ENCODE data around the gene PAPOLG.

The PAPOLG gene

DNA sequence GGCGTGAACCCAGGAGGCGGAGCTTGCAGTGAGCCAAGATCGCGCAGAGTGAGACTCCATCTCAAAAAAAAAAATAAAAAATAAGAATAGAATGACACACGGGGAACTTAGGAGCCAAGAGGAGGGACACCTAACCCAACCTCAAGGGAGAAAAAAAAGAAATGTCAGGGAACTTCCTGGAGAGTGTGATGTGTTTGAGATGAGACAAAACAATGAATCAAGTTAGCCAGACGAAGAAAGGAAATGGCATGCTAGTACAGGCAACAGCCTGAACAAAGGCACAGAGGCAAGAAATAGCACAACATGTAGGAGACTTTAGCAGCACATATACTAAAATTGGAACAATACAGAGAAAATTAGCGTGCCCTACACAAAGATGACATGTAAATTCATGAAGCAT is 36.7 kb upstream of the PAPOLG start:
- DNase-seq (ENCODE audit: low read depth), result no peak
- no peak overlapping the region for H3K4me3 ChIP-seq (ENCODE audit: low read depth, low read length)
- in situ Hi-C loops (cut with HindIII; ENCODE audit: low sequenced_read_pairs), result no loop called here
- TF ChIP-seq, protein P1, sequence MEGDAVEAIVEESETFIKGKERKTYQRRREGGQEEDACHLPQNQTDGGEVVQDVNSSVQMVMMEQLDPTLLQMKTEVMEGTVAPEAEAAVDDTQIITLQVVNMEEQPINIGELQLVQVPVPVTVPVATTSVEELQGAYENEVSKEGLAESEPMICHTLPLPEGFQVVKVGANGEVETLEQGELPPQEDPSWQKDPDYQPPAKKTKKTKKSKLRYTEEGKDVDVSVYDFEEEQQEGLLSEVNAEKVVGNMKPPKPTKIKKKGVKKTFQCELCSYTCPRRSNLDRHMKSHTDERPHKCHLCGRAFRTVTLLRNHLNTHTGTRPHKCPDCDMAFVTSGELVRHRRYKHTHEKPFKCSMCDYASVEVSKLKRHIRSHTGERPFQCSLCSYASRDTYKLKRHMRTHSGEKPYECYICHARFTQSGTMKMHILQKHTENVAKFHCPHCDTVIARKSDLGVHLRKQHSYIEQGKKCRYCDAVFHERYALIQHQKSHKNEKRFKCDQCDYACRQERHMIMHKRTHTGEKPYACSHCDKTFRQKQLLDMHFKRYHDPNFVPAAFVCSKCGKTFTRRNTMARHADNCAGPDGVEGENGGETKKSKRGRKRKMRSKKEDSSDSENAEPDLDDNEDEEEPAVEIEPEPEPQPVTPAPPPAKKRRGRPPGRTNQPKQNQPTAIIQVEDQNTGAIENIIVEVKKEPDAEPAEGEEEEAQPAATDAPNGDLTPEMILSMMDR (IDR thresholded peaks at IDR 0.05; ENCODE audit: low read depth, low read length, missing control alignments), result no peak

DNA sequence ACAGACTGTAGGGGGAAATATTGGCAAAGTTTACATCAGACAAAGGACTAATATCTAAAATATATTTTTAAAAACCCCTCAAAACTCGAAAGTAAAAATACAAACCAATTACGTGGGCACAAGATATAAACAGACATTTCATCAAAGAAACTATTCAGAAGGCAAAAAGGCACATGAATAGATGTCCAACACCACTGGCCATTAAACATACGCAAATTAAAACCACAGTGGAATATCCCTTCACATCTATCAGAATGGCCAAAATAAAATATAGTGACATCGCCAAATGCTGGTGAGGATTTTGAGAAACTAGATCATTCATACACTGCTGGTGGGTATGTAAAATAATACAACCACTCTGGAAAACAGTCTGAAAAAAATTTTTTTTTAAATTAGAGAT is 30.6 kb upstream of the PAPOLG start:
- TF ChIP-seq, protein P1 (IDR thresholded peaks at IDR 0.05; ENCODE audit: low read depth, low read length, missing control alignments), result no peak
- in situ Hi-C loops (cut with HindIII; ENCODE audit: low sequenced_read_pairs), result no loop called here
- no peak overlapping the region for H3K4me3 ChIP-seq (ENCODE audit: low read depth, low read length)
- DNase-seq (ENCODE audit: low read depth), result no peak

DNA sequence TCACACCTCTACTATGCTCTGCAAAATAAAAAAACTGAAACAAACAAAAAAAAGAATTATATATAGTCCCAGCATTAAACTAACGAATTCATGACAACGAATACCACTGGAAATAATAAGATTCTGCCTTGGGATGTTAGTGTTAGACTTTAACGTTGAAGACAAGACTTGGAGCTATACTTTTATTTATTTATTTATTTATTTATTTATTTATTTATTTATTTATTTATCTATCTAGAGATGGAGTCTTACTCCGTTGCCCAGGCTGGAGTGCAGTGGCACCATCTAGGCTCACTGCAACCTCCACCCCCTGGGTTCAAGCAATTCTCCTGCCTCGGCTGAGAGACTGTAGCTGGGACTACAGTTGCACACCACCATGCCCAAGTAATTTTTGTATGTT is 27.2 kb upstream of the PAPOLG start:
- no peak overlapping the region for H3K4me3 ChIP-seq (ENCODE audit: low read depth, low read length)
- in situ Hi-C loops (cut with HindIII; ENCODE audit: low sequenced_read_pairs), result no loop called here
- DNase-seq (ENCODE audit: low read depth), result no peak
- TF ChIP-seq, protein P1 (IDR thresholded peaks at IDR 0.05; ENCODE audit: low read depth, low read length, missing control alignments), result no peak

DNA sequence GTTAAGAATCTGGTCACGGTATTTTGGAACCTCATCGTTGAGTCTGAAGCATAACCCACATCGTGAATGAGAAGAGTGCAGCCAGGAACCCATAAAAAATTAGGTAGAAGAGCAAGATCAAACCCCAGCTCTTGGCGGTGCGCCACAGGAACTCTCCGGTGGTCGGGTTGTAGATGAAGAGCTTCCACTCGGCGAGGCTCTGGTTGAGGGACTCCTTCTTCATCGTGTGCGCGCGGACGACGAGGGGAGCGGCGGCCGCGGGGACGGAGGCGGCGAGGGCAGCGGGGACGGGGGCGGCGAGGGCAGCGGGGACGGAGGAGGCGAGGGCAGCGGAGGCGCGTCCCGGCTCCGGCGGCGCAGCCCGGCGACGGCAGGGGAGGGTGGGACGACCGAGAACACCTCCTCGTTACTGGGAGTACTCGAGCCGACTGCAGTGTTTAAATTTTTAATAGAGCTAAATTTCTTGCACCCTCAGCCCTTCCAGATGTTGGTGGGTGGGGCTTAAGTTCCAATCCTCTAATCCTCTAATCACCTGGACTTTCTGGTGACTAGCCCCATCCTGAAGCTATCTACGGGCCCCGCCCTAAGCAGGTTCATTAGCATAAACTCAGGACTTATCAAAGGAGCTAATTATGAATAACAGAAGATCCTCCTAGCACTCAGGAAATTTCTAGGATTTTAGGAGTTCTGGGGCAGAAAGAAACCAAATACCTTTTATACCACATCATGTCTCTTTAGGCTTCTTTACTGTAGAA is 20.4 kb upstream of the PAPOLG start:
- in situ Hi-C loops (cut with HindIII; ENCODE audit: low sequenced_read_pairs), result no loop called here
- DNase-seq (ENCODE audit: low read depth), result no peak
- TF ChIP-seq, protein P1 (IDR thresholded peaks at IDR 0.05; ENCODE audit: low read depth, low read length, missing control alignments), result no peak
- H3K4me3 ChIP-seq (ENCODE audit: low read depth, low read length), result peak overlapping the region; percentile 35

DNA sequence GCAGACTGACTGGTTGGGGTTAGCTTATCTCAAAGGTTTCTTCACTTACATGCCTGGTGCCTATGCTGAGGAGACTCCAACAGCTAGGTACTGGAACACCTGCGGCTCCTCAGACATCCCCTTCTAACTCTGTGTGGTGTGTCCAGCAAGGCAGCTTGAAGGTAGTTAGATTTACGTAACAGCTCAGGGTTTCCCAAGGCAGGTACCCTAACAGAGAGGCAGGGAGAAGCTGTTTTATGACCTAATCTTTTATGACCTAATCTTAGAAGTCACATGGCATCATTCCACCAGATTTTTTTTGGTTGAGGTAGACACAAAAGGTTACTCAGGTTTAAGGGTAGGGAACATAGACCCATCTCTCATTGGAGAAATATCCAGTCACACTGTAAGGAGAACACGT is 17.4 kb upstream of the PAPOLG start:
- TF ChIP-seq, protein P1 (IDR thresholded peaks at IDR 0.05; ENCODE audit: low read depth, low read length, missing control alignments), result no peak
- in situ Hi-C loops (cut with HindIII; ENCODE audit: low sequenced_read_pairs), result no loop called here
- H3K4me3 ChIP-seq (ENCODE audit: low read depth, low read length), result no peak overlapping the region
- DNase-seq (ENCODE audit: low read depth), result no peak

DNA sequence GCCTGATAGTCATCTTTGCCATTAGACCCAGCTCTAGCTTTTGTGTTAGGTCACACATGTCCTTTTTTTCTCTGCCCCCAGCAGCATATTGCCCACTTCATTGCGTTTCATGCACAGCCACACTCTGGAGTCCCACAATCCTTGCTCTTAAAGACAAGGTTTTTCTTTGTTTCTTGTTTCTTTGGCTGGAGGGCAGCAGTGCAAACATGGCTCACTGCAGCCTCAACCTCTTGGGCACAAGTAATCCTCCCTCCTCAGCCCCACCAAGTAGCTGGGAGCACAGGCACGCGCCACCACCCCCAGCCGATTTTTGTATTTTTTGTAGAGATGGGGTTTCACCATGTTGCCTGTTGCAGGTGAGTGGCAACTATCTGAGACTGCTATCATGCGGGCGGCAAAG is 16.9 kb upstream of the PAPOLG start:
- H3K4me3 ChIP-seq (ENCODE audit: low read depth, low read length), result no peak overlapping the region
- in situ Hi-C loops (cut with HindIII; ENCODE audit: low sequenced_read_pairs), result no loop called here
- TF ChIP-seq, protein P1 (IDR thresholded peaks at IDR 0.05; ENCODE audit: low read depth, low read length, missing control alignments), result no peak
- DNase-seq (ENCODE audit: low read depth), result no peak
